ENCODE results near the gene TIMMDC1. TPM values are rescaled to one million over a fixed set of nuclear protein-coding genes. Genes with fewer than 3 reads are reported as not detected.

Gene TIMMDC1
- total and polyA plus RNA-seq, 9 of the 15 experiments (the other 6 are each of a cell fraction or from before 2014, with no cell fraction given), result 62.1 to 226 (median 86.6) TPM

- TF ChIP-seq ZNF133 (CRISPR knock-in tag; IDR thresholded peaks at IDR 0.05) (no peak), NCOA4 (IDR thresholded peaks at IDR 0.05; ENCODE audit: partially characterized antibody) (no peak)
Measured at GRCh38 chr3:119517112-119517511, 18.8 kb downstream of the TIMMDC1 start (continued).

GRCh38 chr3:119518026-119518425, 19.7 kb downstream of the TIMMDC1 start:
- WGBS (ENCODE audit: insufficient coverage, low coverage, missing lambda C conversion rate), result 100% methylated on average over 1 of the region's 1 CpG
- no TSS peak for BruUV-seq (replicated peaks)
- H3K79me2 ChIP-seq (ENCODE audit: control insufficient read depth, insufficient read depth, low read length), result no peaks in the 10 kb centered on the region
- H3K36me3 ChIP-seq (ENCODE audit: control insufficient read depth, insufficient read depth, low read length), result peaks cover 94% of the 10 kb centered on the region
- no peaks in the 10 kb centered on the region; the same call in 1 of the 2 replicates for H3K9me3 ChIP-seq (replicated peaks; ENCODE audit: control insufficient read depth, insufficient read depth, low read depth, low read length)
- DNase-seq (ENCODE audit: extremely low read depth in 1 of 4, low spot score in 3 of 4), result no peak
- no peak overlapping the region for H2AFZ ChIP-seq (ENCODE audit: low read depth, low read length)
- H3K27ac ChIP-seq (ENCODE audit: extremely low read depth, low read depth, low read length), result no peak overlapping the region
- no peaks in the 10 kb centered on the region; a peak in 1 of 5 replicates for H3K4me1 ChIP-seq (replicated peaks in 1 of 2; ENCODE audit: control insufficient read depth in 2 of 2, insufficient read depth in 2 of 2, low read length in 2 of 2)
- no peak overlapping the region for H3K4me2 ChIP-seq (ENCODE audit: insufficient read depth, low read length)
- H3K9ac ChIP-seq (ENCODE audit: insufficient read depth in 1 of 2, low read depth in 2 of 2, low read length in 2 of 2), result no peak overlapping the region
- no peak for FAIRE-seq
- ChIA-PET CTCF (ENCODE audit: low intra/inter-chr PET ratio) (no interaction called here), POLR2A (no interaction called here)
- no peaks in the 10 kb centered on the region for H4K20me1 ChIP-seq (replicated peaks; ENCODE audit: control insufficient read depth, insufficient read depth, low read length)
- intact Hi-C loops (cut with micrococcal nuclease), result no loop called here
- H3K27me3 ChIP-seq (ENCODE audit: control insufficient read depth in 2 of 2, insufficient read depth in 2 of 2, low read length in 2 of 2), result no peaks in the 10 kb centered on the region
- H3K4me3 ChIP-seq, result no peak overlapping the region
- H3K9me1 ChIP-seq (ENCODE audit: control insufficient read depth, insufficient read depth, low read length), result no peaks in the 10 kb centered on the region
- in situ Hi-C loops (cut with MboI), result no loop called here
- ATAC-seq, result no peak
- TF ChIP-seq ARID2 (IDR thresholded peaks at IDR 0.05) (no peak), ZNF354B (CRISPR knock-in tag; IDR thresholded peaks at IDR 0.05) (no peak), VEZF1 (CRISPR knock-in tag; IDR thresholded peaks at IDR 0.05) (no peak), ZNF766 (CRISPR knock-in tag; conservative IDR thresholded peaks at IDR 0.05) (no peak), ZNF24 (IDR thresholded peaks at IDR 0.05) (no peak), JUN (IDR thresholded peaks at IDR 0.05; ENCODE audit: borderline replicate concordance, low read depth, low read length) (no peak), JUN (CRISPR knock-in tag; IDR thresholded peaks at IDR 0.05; ENCODE audit: borderline replicate concordance) (no peak), CREM (IDR thresholded peaks at IDR 0.05; ENCODE audit: low read depth) (no peak), FOXM1 (IDR thresholded peaks at IDR 0.05; ENCODE audit: low read depth) (no peak), FOXM1 (CRISPR knock-in tag; IDR thresholded peaks at IDR 0.05; ENCODE audit: low read depth) (no peak), ZNF583 (CRISPR knock-in tag; IDR thresholded peaks at IDR 0.05) (no peak), ZKSCAN1 (IDR thresholded peaks at IDR 0.05; ENCODE audit: low read depth, low read length) (no peak)
- TF ChIP-seq, protein P1, sequence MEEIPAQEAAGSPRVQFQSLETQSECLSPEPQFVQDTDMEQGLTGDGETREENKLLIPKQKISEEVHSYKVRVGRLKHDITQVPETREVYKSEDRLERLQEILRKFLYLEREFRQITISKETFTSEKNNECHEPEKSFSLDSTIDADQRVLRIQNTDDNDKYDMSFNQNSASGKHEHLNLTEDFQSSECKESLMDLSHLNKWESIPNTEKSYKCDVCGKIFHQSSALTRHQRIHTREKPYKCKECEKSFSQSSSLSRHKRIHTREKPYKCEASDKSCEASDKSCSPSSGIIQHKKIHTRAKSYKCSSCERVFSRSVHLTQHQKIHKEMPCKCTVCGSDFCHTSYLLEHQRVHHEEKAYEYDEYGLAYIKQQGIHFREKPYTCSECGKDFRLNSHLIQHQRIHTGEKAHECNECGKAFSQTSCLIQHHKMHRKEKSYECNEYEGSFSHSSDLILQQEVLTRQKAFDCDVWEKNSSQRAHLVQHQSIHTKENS (CRISPR knock-in tag; IDR thresholded peaks at IDR 0.05), result no peak
- TF ChIP-seq, protein P2, sequence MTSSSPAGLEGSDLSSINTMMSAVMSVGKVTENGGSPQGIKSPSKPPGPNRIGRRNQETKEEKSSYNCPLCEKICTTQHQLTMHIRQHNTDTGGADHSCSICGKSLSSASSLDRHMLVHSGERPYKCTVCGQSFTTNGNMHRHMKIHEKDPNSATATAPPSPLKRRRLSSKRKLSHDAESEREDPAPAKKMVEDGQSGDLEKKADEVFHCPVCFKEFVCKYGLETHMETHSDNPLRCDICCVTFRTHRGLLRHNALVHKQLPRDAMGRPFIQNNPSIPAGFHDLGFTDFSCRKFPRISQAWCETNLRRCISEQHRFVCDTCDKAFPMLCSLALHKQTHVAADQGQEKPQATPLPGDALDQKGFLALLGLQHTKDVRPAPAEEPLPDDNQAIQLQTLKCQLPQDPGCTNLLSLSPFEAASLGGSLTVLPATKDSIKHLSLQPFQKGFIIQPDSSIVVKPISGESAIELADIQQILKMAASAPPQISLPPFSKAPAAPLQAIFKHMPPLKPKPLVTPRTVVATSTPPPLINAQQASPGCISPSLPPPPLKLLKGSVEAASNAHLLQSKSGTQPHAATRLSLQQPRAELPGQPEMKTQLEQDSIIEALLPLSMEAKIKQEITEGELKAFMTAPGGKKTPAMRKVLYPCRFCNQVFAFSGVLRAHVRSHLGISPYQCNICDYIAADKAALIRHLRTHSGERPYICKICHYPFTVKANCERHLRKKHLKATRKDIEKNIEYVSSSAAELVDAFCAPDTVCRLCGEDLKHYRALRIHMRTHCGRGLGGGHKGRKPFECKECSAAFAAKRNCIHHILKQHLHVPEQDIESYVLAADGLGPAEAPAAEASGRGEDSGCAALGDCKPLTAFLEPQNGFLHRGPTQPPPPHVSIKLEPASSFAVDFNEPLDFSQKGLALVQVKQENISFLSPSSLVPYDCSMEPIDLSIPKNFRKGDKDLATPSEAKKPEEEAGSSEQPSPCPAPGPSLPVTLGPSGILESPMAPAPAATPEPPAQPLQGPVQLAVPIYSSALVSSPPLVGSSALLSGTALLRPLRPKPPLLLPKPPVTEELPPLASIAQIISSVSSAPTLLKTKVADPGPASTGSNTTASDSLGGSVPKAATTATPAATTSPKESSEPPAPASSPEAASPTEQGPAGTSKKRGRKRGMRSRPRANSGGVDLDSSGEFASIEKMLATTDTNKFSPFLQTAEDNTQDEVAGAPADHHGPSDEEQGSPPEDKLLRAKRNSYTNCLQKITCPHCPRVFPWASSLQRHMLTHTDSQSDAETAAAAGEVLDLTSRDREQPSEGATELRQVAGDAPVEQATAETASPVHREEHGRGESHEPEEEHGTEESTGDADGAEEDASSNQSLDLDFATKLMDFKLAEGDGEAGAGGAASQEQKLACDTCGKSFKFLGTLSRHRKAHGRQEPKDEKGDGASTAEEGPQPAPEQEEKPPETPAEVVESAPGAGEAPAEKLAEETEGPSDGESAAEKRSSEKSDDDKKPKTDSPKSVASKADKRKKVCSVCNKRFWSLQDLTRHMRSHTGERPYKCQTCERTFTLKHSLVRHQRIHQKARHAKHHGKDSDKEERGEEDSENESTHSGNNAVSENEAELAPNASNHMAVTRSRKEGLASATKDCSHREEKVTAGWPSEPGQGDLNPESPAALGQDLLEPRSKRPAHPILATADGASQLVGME (CRISPR knock-in tag; IDR thresholded peaks at IDR 0.05), result no peak
